Measurements from ENCODE around the gene RBBP5.
"Not testable (repeated sequence)": the region's sequence is repeated elsewhere in the genome, so short reads cannot be mapped to it uniquely, and the experiment has no call there.

The RBBP5 gene

GRCh38 chr1:205168291-205168690, 46.5 kb upstream of the RBBP5 start:
- H3K27me3 ChIP-seq (ENCODE audit: insufficient read depth, poor library complexity, severe bottlenecking): no peaks in the 10 kb centered on the region
- H3K4me3 ChIP-seq (ENCODE audit: severe bottlenecking): no peak overlapping the region
- no peaks in the 10 kb centered on the region for H3K9me3 ChIP-seq (ENCODE audit: severe bottlenecking)
- peaks cover 28% of the 10 kb centered on the region for H3K36me3 ChIP-seq (ENCODE audit: low read depth)
- TF ChIP-seq CTCF (IDR thresholded peaks at IDR 0.05; ENCODE audit: poor library complexity, severe bottlenecking): no peak
- ATAC-seq (ENCODE audit: low read depth) (no peak), DNase-seq (ENCODE audit: low spot score) (no peak)
- H3K27ac ChIP-seq (ENCODE audit: poor library complexity, severe bottlenecking): no peak overlapping the region
- peaks cover 9% of the 10 kb centered on the region for H3K4me1 ChIP-seq (ENCODE audit: insufficient read depth, poor library complexity, severe bottlenecking)

GRCh38 chr1:205162301-205162700, 40.5 kb upstream of the RBBP5 start:
- Histone ChIP-seq H3K27me3 (ENCODE audit: insufficient read depth, poor library complexity, severe bottlenecking) (no peaks in the 10 kb centered on the region), H3K9me3 (ENCODE audit: severe bottlenecking) (no peaks in the 10 kb centered on the region), H3K36me3 (ENCODE audit: low read depth) (peaks cover 73% of the 10 kb centered on the region), H3K4me1 (ENCODE audit: insufficient read depth, poor library complexity, severe bottlenecking) (no peaks in the 10 kb centered on the region), H3K4me3 (ENCODE audit: severe bottlenecking) (no peak overlapping the region), H3K27ac (ENCODE audit: poor library complexity, severe bottlenecking) (no peak overlapping the region)
- no peak for TF ChIP-seq CTCF (IDR thresholded peaks at IDR 0.05; ENCODE audit: poor library complexity, severe bottlenecking)
- ATAC-seq (ENCODE audit: low read depth) (no peak), DNase-seq (ENCODE audit: low spot score) (no peak)

- no peaks in the 10 kb centered on the region for H3K4me1 ChIP-seq (ENCODE audit: insufficient read depth, poor library complexity, severe bottlenecking)
- DNase-seq (ENCODE audit: low spot score) (no peak), ATAC-seq (ENCODE audit: low read depth) (no peak)
- no peak overlapping the region for H3K4me3 ChIP-seq (ENCODE audit: severe bottlenecking)
- TF ChIP-seq CTCF (IDR thresholded peaks at IDR 0.05; ENCODE audit: poor library complexity, severe bottlenecking): no peak
- no peak overlapping the region for H3K27ac ChIP-seq (ENCODE audit: poor library complexity, severe bottlenecking)
- H3K9me3 ChIP-seq (ENCODE audit: severe bottlenecking): peaks cover 1% of the 10 kb centered on the region
- H3K36me3 ChIP-seq (ENCODE audit: low read depth): peaks cover 82% of the 10 kb centered on the region
- no peaks in the 10 kb centered on the region for H3K27me3 ChIP-seq (ENCODE audit: insufficient read depth, poor library complexity, severe bottlenecking)
Observed at GRCh38 chr1:205161076-205161475, 39.3 kb upstream of the RBBP5 start.

DNA sequence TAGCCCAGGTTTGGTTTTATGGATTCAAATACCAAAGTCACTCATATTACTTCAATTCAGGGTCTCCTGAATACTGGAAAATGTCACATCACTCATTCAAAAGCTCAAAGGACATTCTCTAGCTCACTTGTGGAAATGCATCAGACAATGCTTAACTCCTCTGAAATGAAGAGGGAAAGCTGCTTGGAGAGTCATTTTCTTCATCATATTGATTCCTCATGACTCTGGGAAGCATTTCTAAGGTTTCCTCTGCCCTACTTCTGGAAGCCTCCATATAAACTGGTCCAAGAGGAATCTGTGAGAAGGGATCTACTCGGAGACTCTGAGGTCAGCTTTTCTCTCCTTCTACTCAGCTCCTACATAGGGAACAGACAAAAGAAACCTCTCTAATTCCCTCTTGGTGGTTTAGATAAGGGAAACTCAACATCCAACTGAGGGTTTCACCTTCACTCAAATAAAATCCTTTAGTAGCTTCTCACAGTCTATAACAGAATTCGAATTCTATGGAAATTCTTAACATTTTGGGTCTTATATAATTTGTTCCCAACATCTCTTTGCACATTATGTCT, 36.4 kb upstream of the RBBP5 start:
- no peak for TF ChIP-seq CTCF (IDR thresholded peaks at IDR 0.05; ENCODE audit: poor library complexity, severe bottlenecking)
- H3K27me3 ChIP-seq (ENCODE audit: insufficient read depth, poor library complexity, severe bottlenecking): no peaks in the 10 kb centered on the region
- no peak for ATAC-seq (ENCODE audit: low read depth)
- H3K4me1 ChIP-seq (ENCODE audit: insufficient read depth, poor library complexity, severe bottlenecking): no peaks in the 10 kb centered on the region
- no peak for DNase-seq (ENCODE audit: low spot score)
- H3K9me3 ChIP-seq (ENCODE audit: severe bottlenecking): peaks cover 6% of the 10 kb centered on the region
- H3K27ac ChIP-seq (ENCODE audit: poor library complexity, severe bottlenecking): no peak overlapping the region
- no peak overlapping the region for H3K4me3 ChIP-seq (ENCODE audit: severe bottlenecking)
- H3K36me3 ChIP-seq (ENCODE audit: low read depth): peaks cover 80% of the 10 kb centered on the region

DNA sequence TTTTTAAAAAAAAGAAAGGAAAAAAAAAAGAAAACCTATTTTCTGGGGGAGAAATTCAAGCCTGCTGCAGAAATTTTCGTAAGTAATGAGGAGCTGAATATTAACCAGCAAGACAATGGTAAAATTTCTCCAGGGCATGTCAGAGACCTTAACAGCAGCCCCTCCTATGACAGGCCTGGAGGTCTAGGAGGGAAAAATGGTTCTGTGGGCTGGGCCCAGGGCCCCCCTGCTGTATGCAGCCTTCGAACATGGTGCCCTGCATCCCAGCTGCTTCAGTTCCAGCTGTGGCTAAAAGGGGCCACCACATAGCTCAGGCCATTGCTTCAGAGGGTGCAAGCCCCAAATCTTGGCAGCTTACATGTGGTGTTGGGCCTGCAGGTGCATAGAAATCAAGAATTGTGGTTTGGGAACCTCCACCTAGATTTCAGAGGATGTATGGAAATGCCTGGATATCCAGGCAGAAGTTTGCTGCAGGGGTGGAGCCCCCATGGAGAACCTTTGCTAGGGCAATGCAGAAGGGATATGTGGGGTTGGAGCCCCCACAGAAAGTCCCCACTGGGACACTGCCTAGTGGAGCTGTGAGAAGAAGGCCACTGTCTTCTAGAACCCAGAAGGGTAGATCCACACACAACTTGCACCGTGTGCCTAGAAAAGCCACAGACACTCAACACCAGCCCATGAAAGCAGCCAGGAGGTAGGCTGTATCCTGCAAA, 34.0 kb upstream of the RBBP5 start:
- H3K9me3 ChIP-seq (ENCODE audit: severe bottlenecking); ATAC-seq (ENCODE audit: low read depth); DNase-seq (ENCODE audit: low spot score); H3K27me3 ChIP-seq (ENCODE audit: insufficient read depth, poor library complexity, severe bottlenecking); H3K4me3 ChIP-seq (ENCODE audit: severe bottlenecking); H3K4me1 ChIP-seq (ENCODE audit: insufficient read depth, poor library complexity, severe bottlenecking); H3K27ac ChIP-seq (ENCODE audit: poor library complexity, severe bottlenecking): not testable (repeated sequence)
- H3K36me3 ChIP-seq (ENCODE audit: low read depth): peaks cover 65% of the 10 kb centered on the region

Measured in RWPE2 (cell line).